ENCODE results near the gene ENO2.
"Not testable (repeated sequence)": the region's sequence is repeated elsewhere in the genome, so short reads cannot be mapped to it uniquely, and the experiment has no call there.

Gene ENO2

GRCh38 chr12:6886206-6886999, 28.0 kb upstream of the ENO2 start:
- DNase-seq, result not testable (repeated sequence)

- DNase-seq, result no peak
Measured at GRCh38 chr12:6887460-6887859, 26.9 kb upstream of the ENO2 start.

- DNase-seq, result no peak
Measured at GRCh38 chr12:6888360-6888759, 26.0 kb upstream of the ENO2 start.

- DNase-seq, result not testable (repeated sequence)
Measured at GRCh38 chr12:6888794-6889193, 25.6 kb upstream of the ENO2 start.

- DNase-seq, result not testable (repeated sequence)
Measured at GRCh38 chr12:6889775-6890573, 24.4 kb upstream of the ENO2 start.

GRCh38 chr12:6890789-6891645, 23.4 kb upstream of the ENO2 start:
- DNase-seq, result peak; percentile 98

- DNase-seq, result no peak
Measured at GRCh38 chr12:6891646-6892001, 22.8 kb upstream of the ENO2 start.

- not testable (repeated sequence) for DNase-seq
Measured at GRCh38 chr12:6892683-6893082, 21.7 kb upstream of the ENO2 start.

- DNase-seq, result no peak
Measured at GRCh38 chr12:6894321-6894720, 20.1 kb upstream of the ENO2 start.

GRCh38 chr12:6896846-6897435, 17.4 kb upstream of the ENO2 start:
- DNase-seq, result no peak

GRCh38 chr12:6899427-6899826, 15.0 kb upstream of the ENO2 start:
- DNase-seq, result no peak

- DNase-seq, result no peak
Measured at GRCh38 chr12:6899837-6900519, 14.4 kb upstream of the ENO2 start.

- DNase-seq, result no peak
Measured at GRCh38 chr12:6902448-6902847, 11.9 kb upstream of the ENO2 start.

- DNase-seq, result no peak
Measured at GRCh38 chr12:6903722-6904121, 10.7 kb upstream of the ENO2 start.

- DNase-seq, result peak; percentile 97
Measured at GRCh38 chr12:6904280-6905276, 9.8 kb upstream of the ENO2 start, which contains the start of gene LRRC23. Gene LRRC23, plus strand, starts transcription at chr12:6904822. Its CDS starts 812 bp downstream, at chr12:6905634.

- no peak for DNase-seq
Measured at GRCh38 chr12:6905414-6906040, 8.9 kb upstream of the ENO2 start.

- DNase-seq, result not testable (repeated sequence)
Measured at GRCh38 chr12:6908141-6908540, 6.2 kb upstream of the ENO2 start.

- no peak for DNase-seq
Measured at GRCh38 chr12:6909421-6910145, 4.8 kb upstream of the ENO2 start.

GRCh38 chr12:6912164-6912935, 2.0 kb upstream of the ENO2 start:
- no peak for DNase-seq

Measured in activated T-cell treated with anti-CD3 and anti-CD28 coated beads, Interleukin-2, amount 50 U/mL, for 1 hour (primary cell).